Epithelial cell of prostate (primary cell): ENCODE data around the gene TM9SF2.

Source experiments
- DNase-seq: peaks from one replicate; pipeline ENCODE4 v3.0.0-alpha.2; 2011; ENCODE audit warnings: low read depth, low spot score
- H3K27ac ChIP-seq: fragments of 450-650 bp; 2 replicates; pipeline ENCODE4 v1.5.1; 2017; ENCODE audit warnings: mild to moderate bottlenecking

The TM9SF2 gene

GRCh38 chr13:99572131-99572530, 70.9 kb downstream of the TM9SF2 start:
- no peak for DNase-seq
- no peak overlapping the region for H3K27ac ChIP-seq

GRCh38 chr13:99572921-99573320, 71.6 kb downstream of the TM9SF2 start:
- no peak overlapping the region for H3K27ac ChIP-seq
- DNase-seq: no peak

GRCh38 chr13:99575376-99576120, 74.3 kb downstream of the TM9SF2 start:
- DNase-seq: no peak
- H3K27ac ChIP-seq: no peak overlapping the region

GRCh38 chr13:99577934-99578917, 77.0 kb downstream of the TM9SF2 start:
- no peak overlapping the region for H3K27ac ChIP-seq
- DNase-seq: no peak

GRCh38 chr13:99580500-99581268, 79.4 kb downstream of the TM9SF2 start:
- H3K27ac ChIP-seq: no peak overlapping the region
- no peak for DNase-seq

GRCh38 chr13:99582511-99582910, 81.2 kb downstream of the TM9SF2 start:
- DNase-seq: no peak
- H3K27ac ChIP-seq: no peak overlapping the region

- H3K27ac ChIP-seq: no peak overlapping the region
- DNase-seq: no peak
Measured at GRCh38 chr13:99585609-99586008, 84.3 kb downstream of the TM9SF2 start.

GRCh38 chr13:99587021-99587420, 85.7 kb downstream of the TM9SF2 start:
- no peak overlapping the region for H3K27ac ChIP-seq
- no peak for DNase-seq

- DNase-seq: no peak
- no peak overlapping the region for H3K27ac ChIP-seq
Measured at GRCh38 chr13:99587893-99588606, 86.8 kb downstream of the TM9SF2 start.

- H3K27ac ChIP-seq: no peak overlapping the region
- DNase-seq: no peak
Measured at GRCh38 chr13:99589575-99589974, 88.3 kb downstream of the TM9SF2 start.

GRCh38 chr13:99590519-99591011, 89.3 kb downstream of the TM9SF2 start:
- no peak for DNase-seq

GRCh38 chr13:99596180-99596579, 94.9 kb downstream of the TM9SF2 start:
- no peak overlapping the region for H3K27ac ChIP-seq
- DNase-seq: no peak

More at GRCh38 chr13:99590519-99591011, 89.3 kb downstream of the TM9SF2 start:
- no peak overlapping the region for H3K27ac ChIP-seq

- no peak for DNase-seq
- no peak overlapping the region for H3K27ac ChIP-seq
Measured at GRCh38 chr13:99600318-99600717, 99.0 kb downstream of the TM9SF2 start.

GRCh38 chr13:99601535-99601934, 100.3 kb downstream of the TM9SF2 start:
- DNase-seq: no peak
- H3K27ac ChIP-seq: no peak overlapping the region

- H3K27ac ChIP-seq: no peak overlapping the region
- no peak for DNase-seq
Measured at GRCh38 chr13:99604636-99605035, 103.4 kb downstream of the TM9SF2 start.

GRCh38 chr13:99605420-99606323, 104.4 kb downstream of the TM9SF2 start:
- DNase-seq: no peak
- H3K27ac ChIP-seq: no peak overlapping the region

- peak; percentile 22 for DNase-seq
- H3K27ac ChIP-seq: peak within 1 kb of the TSS; percentile 47
Measured at GRCh38 chr13:99606324-99607066, 105.2 kb downstream of the TM9SF2 start, which contains the start of gene CLYBL. Gene CLYBL (plus strand): TSS chr13:99606690.

GRCh38 chr13:99608345-99608744, 107.1 kb downstream of the TM9SF2 start:
- H3K27ac ChIP-seq: no peak overlapping the region
- DNase-seq: no peak
